OCI-LY7 (cell line): ENCODE measurements around the gene DNAJC8. TPM values are rescaled to one million over a fixed set of nuclear protein-coding genes. Genes with fewer than 3 reads are reported as not detected.

ENCODE experiments used
- BruUV-seq: library from RNA; stranded (reverse); fragments of 400-500 nt; replicated peaks from 2 replicates; lab custom pipeline; 2021; lab: Mats Ljungman, UMichigan
- CTCF ChIA-PET: fragments of 300-600 bp; sonication (Branson Sonifier 250); formaldehyde crosslinking; loops from one replicate; lab custom pipeline; 2022; ENCODE audit warnings: antibody characterized with exemption; ENCODE audit not compliant: unreplicated experiment; lab: Charles Lee
- POLR2A ChIA-PET: fragments of 300-600 bp; sonication (Branson Sonifier 250); formaldehyde crosslinking; loops from one replicate; lab custom pipeline; 2022; ENCODE audit warnings: antibody characterized with exemption; lab: Charles Lee
- DNase-seq: peaks from one replicate; pipeline ENCODE4 v3.0.0-alpha.2; 2015; ENCODE audit warnings: low spot score
- H2AFZ ChIP-seq: fragments of 200-600 bp; sonication (generic), shearing (Covaris generic); 2 replicates; pipeline ENCODE4 v1.6.1; 2014; ENCODE audit warnings: mild to moderate bottlenecking, antibody characterized with exemption, low read length, moderate library complexity
- H3K27ac ChIP-seq: fragments of 200-600 bp; sonication (generic); 2 replicates; pipeline ENCODE4 v1.5.1; 2014; ENCODE audit warnings: mixed run types, low read depth, mild to moderate bottlenecking, moderate library complexity, low read length, inconsistent platforms; ENCODE audit not compliant: poor library complexity, severe bottlenecking
- H3K36me3 ChIP-seq: fragments of 200-600 bp; sonication (generic); 2 replicates; pipeline ENCODE4 v1.6.1; 2014; ENCODE audit warnings: mild to moderate bottlenecking, antibody characterized with exemption, low read length, moderate library complexity, mixed read lengths; ENCODE audit not compliant: insufficient read depth
- H3K4me1 ChIP-seq: fragments of 200-600 bp; sonication (generic); 2 replicates; pipeline ENCODE4 v1.5.1; 2014; ENCODE audit warnings: mild to moderate bottlenecking, low read length; ENCODE audit not compliant: insufficient read depth, poor library complexity, severe bottlenecking
- H3K4me2 ChIP-seq: fragments of 200-600 bp; sonication (generic); 2 replicates; pipeline ENCODE4 v1.6.1; 2014; ENCODE audit warnings: mild to moderate bottlenecking, low read length
- H3K4me3 ChIP-seq: fragments of 200-600 bp; sonication (generic); 2 replicates; pipeline ENCODE4 v1.5.1; 2014; ENCODE audit warnings: mild to moderate bottlenecking, low read depth, low read length; ENCODE audit not compliant: poor library complexity, severe bottlenecking
- H3K79me2 ChIP-seq: fragments of 200-600 bp; sonication (generic); 2 replicates; pipeline ENCODE4 v1.6.1; 2016; ENCODE audit warnings: low read depth, mild to moderate bottlenecking, low read length, moderate library complexity, mixed read lengths; ENCODE audit not compliant: insufficient read depth
- H3K9me2 ChIP-seq: fragments of 200-600 bp; sonication (generic); 2 replicates; pipeline ENCODE4 v1.6.1; 2016; ENCODE audit warnings: mild to moderate bottlenecking, low read length, mixed read lengths; ENCODE audit not compliant: insufficient read depth
- H3K9me3 ChIP-seq: fragments of 200-600 bp; sonication (generic); 2 replicates; pipeline ENCODE4 v1.6.1; 2014; ENCODE audit warnings: mild to moderate bottlenecking, mixed run types, low read length, mixed read lengths
- H4K20me1 ChIP-seq: fragments of 200-600 bp; sonication (generic); 2 replicates; pipeline ENCODE4 v1.6.1; 2014; ENCODE audit warnings: mild to moderate bottlenecking, antibody characterized with exemption, low read length, moderate library complexity, mixed read lengths; ENCODE audit not compliant: insufficient read depth
- CTCF ChIP-seq: fragments of 200-600 bp; sonication (generic); conservative IDR thresholded peaks from 2 replicates; pipeline ENCODE4 v1.5.1; 2014; ENCODE audit warnings: mild to moderate bottlenecking, antibody characterized with exemption, low read length, moderate library complexity, mixed read lengths
- EZH2phosphoT487 ChIP-seq: fragments of 200-600 bp; sonication (generic); IDR thresholded peaks from 2 replicates; pipeline ENCODE4 v1.6.1; 2018; ENCODE audit warnings: low read depth, borderline replicate concordance, mild to moderate bottlenecking, mixed run types, antibody characterized with exemption, low read length, moderate library complexity, mixed read lengths
- intact Hi-C: fragments of 100-400 bp; cut with micrococcal nuclease; formaldehyde crosslinking; loops from one replicate; pipeline ENCODE4 v1.10.0; 2022; ENCODE audit not compliant: unreplicated experiment
- total RNA-seq, 2 experiments: library from RNA; depleted of rRNA in 1 of 2; stranded (reverse); fragments of >200 nt in 1 of 2; shearing (Covaris generic) in 1 of 2; gene quantifications; 2 replicates each; pipeline ENCODE4 v1.2.3, GENCODE V29; 2014 to 2022

The DNAJC8 gene
- total RNA-seq, 2 experiments from 2014 or later: 71.1 to 121 TPM

GRCh38 chr1:28256197-28256827, 23.5 kb upstream of the DNAJC8 start:
- Histone ChIP-seq H3K9me2 (no peaks in the 10 kb centered on the region), H3K4me3 (no peak overlapping the region), H3K36me3 (no peaks in the 10 kb centered on the region), H4K20me1 (0 out of 2 replicates have a peak, but pooled peaks cover 4% of the 10 kb centered on the region), H3K79me2 (peaks cover 13% of the 10 kb centered on the region), H3K4me2 (no peak overlapping the region), H3K9me3 (no peaks in the 10 kb centered on the region), H2AFZ (0 out of 2 replicates have a peak overlapping the region, but pooled peaks have one; percentile 8), H3K4me1 (peaks cover 18% of the 10 kb centered on the region), H3K27ac (no peak overlapping the region)
- DNase-seq: no peak
- intact Hi-C loops: no loop called here
- ChIA-PET POLR2A (interaction anchor here (0.6 to 1.3 kb wide), 5 partner anchors 8 to 818 kb away, joined by 3 to 5 read pairs (median 3); no protein-coding TSS in a partner anchor), CTCF (no interaction called here)
- no TSS peak for BruUV-seq
- no peak for TF ChIP-seq CTCF
- no peak for TF ChIP-seq EZH2phosphoT487

GRCh38 chr1:28249866-28250295, 17.1 kb upstream of the DNAJC8 start:
- Histone ChIP-seq H3K27ac (peak overlapping the region; percentile 88), H3K9me2 (no peaks in the 10 kb centered on the region), H4K20me1 (no peaks in the 10 kb centered on the region), H3K4me2 (peak overlapping the region; percentile 99), H3K36me3 (no peaks in the 10 kb centered on the region), H3K4me3 (peak overlapping the region; percentile 49), H2AFZ (peak overlapping the region; percentile 94; the same call in 1 of the 2 replicates), H3K4me1 (peaks cover 43% of the 10 kb centered on the region), H3K79me2 (peaks cover 12% of the 10 kb centered on the region; the same call in 1 of the 2 replicates), H3K9me3 (no peaks in the 10 kb centered on the region)
- no peak for TF ChIP-seq EZH2phosphoT487
- TF ChIP-seq CTCF: no peak
- BruUV-seq: TSS peak; percentile 92
- CTCF ChIA-PET: interaction anchor here (0.5 to 1.4 kb wide), 3 partner anchors 11 to 106 kb away, joined by 3 to 5 read pairs (median 3); no protein-coding TSS in a partner anchor
- intact Hi-C loops: loop anchor here (2.0 to 5.0 kb wide), 4 partner anchors 79 to 392 kb away; partner anchors contain the start of genes MED18 and TAF12
- POLR2A ChIA-PET: interaction anchor here (0.6 to 7.3 kb wide), 18 partner anchors 9 to 904 kb away, joined by 3 to 71 read pairs (median 4); partner anchors contain the start of genes ATP5IF1, MED18, SESN2 and TAF12
- DNase-seq: no peak
